Measurements from ENCODE around the gene RXFP4. TPM values are rescaled to one million over a fixed set of nuclear protein-coding genes. Genes with fewer than 3 reads are reported as not detected.

The RXFP4 gene
- total RNA-seq, 1 experiment from 2014 or later = not detected

DNA sequence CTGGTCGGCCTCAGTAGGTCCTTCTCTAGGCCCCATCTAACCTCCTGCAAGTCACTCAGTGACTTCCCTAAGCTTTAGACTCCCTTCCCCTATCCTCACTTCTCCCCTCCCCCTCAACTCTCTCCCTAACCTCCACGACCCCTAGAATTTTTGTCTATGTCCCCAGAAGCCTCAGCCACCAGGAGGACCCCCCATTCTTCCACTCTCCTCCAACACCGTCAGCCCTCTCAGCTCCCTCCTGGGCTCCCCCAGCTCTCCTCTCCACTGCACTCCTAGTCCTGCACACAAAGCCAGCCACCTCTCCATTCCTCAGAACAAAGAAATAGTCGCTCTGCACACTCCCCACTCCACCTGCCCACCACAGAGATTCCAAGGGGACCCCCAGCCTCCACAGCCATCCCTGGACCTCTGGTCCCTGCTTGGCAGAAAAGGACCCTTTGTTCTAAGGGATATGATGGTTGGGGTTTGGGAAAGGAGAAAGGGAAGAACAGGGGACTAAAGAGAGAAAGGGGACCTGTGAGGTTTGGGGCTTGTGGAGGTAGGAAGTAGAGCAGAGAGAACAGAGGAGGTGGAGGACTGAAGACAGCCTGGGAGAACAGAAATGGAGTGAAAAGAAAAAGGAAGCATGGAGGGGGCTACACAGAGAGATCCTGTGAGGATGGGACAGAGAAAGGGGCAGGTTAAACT, 34.1 kb downstream of the RXFP4 start:
- TF ChIP-seq, protein P1, sequence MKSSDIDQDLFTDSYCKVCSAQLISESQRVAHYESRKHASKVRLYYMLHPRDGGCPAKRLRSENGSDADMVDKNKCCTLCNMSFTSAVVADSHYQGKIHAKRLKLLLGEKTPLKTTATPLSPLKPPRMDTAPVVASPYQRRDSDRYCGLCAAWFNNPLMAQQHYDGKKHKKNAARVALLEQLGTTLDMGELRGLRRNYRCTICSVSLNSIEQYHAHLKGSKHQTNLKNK (CRISPR knock-in tag; IDR thresholded peaks at IDR 0.05) = no peak
- no peak for TF ChIP-seq AFF4 (CRISPR knock-in tag; IDR thresholded peaks at IDR 0.05; ENCODE audit: borderline replicate concordance)
- TF ChIP-seq JAZF1 (CRISPR knock-in tag; IDR thresholded peaks at IDR 0.05) = no peak
- TF ChIP-seq, protein P2, sequence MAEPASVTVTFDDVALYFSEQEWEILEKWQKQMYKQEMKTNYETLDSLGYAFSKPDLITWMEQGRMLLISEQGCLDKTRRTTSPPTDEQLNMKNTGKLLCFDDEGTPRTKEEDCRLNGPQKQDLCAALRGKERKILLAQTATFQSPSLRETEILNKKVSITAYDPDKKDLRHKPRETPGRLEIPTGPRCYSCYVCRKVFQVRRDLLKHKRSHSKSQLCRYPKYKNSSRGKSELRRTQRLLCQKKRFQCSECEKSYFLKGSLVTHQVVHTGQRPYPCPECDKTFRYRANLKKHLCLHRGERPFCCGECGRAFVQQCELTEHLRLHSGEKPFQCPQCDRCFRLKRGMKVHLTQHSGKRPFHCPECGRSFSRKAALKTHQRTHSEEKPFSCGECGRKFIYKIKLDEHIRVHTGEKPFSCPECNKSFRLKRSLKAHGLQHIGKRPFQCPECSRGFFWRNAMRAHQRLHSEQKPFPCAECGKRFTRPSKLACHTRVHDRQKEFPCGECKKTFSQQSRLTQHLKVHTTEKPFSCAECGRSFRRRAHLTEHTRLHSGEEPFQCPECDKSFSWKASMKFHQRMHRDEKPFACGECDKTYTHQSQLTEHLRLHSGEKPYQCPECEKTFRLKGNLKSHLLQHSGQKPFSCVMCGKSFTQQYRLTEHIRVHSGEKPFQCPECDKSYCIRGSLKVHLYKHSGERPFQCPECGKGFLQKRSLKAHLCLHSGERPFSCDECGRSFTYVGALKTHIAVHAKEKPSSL (CRISPR knock-in tag; conservative IDR thresholded peaks at IDR 0.05) = no peak
- 0 out of 2 replicates have a peak, but pooled peaks have one; percentile 26 for TF ChIP-seq TEAD1 (CRISPR knock-in tag; IDR thresholded peaks at IDR 0.05)
- TF ChIP-seq TCF7 (CRISPR knock-in tag; IDR thresholded peaks at IDR 0.05; ENCODE audit: low read depth) = no peak
- Mint-ChIP-seq H3K9me3 (no peaks in the 10 kb centered on the region), H3K4me1 (peaks cover 77% of the 10 kb centered on the region), H3K4me3 (peak overlapping the region; percentile 95), H3K36me3 (no peaks in the 10 kb centered on the region; the same call in none of the 2 replicates), H3K27ac (peak overlapping the region; percentile 30; the same call in 1 of the 2 replicates), H3K27me3 (ENCODE audit: low read depth) (no peaks in the 10 kb centered on the region)
- CTCF ChIA-PET = interaction anchor here (0.6 to 7.2 kb wide), 19 partner anchors 8 to 250 kb away, joined by 3 to 122 read pairs (median 6); partner anchors contain the start of genes RAB25 and UBQLN4
- ATAC-seq (no peak), DNase-seq (ENCODE audit: low spot score) (no peak)
- POLR2A ChIA-PET = interaction anchor here (0.9 to 4.4 kb wide), 7 partner anchors 8 to 86 kb away, joined by 3 to 40 read pairs (median 6); partner anchors contain the start of genes KHDC4 and RAB25

- CTCF ChIA-PET = interaction anchor here (0.6 to 7.2 kb wide), 20 partner anchors 8 to 249 kb away, joined by 3 to 122 read pairs (median 6); partner anchors contain the start of genes RAB25 and UBQLN4
- H3K4me1 Mint-ChIP-seq = peaks cover 77% of the 10 kb centered on the region
- no peak overlapping the region for H3K27ac Mint-ChIP-seq
- DNase-seq (ENCODE audit: low spot score) = peak; percentile 41
- ATAC-seq = peak; percentile 43
- no peaks in the 10 kb centered on the region for H3K27me3 Mint-ChIP-seq (ENCODE audit: low read depth)
- TF ChIP-seq TEAD1 (CRISPR knock-in tag; IDR thresholded peaks at IDR 0.05) (0 out of 2 replicates have a peak, but pooled peaks have one; percentile 6), ESRRA (CRISPR knock-in tag; IDR thresholded peaks at IDR 0.05; ENCODE audit: borderline replicate concordance) (no peak)
- no peaks in the 10 kb centered on the region; the same call in none of the 2 replicates for H3K36me3 Mint-ChIP-seq
- no peaks in the 10 kb centered on the region for H3K9me3 Mint-ChIP-seq
- POLR2A ChIA-PET = interaction anchor here (0.6 to 4.4 kb wide), 11 partner anchors 7 to 703 kb away, joined by 3 to 40 read pairs (median 4); partner anchors contain the start of genes KHDC4, PAQR6 and RAB25
- H3K4me3 Mint-ChIP-seq = peak overlapping the region; percentile 95
Observed at GRCh38 chr1:155976062-155976912, 34.8 kb downstream of the RXFP4 start.

DNA sequence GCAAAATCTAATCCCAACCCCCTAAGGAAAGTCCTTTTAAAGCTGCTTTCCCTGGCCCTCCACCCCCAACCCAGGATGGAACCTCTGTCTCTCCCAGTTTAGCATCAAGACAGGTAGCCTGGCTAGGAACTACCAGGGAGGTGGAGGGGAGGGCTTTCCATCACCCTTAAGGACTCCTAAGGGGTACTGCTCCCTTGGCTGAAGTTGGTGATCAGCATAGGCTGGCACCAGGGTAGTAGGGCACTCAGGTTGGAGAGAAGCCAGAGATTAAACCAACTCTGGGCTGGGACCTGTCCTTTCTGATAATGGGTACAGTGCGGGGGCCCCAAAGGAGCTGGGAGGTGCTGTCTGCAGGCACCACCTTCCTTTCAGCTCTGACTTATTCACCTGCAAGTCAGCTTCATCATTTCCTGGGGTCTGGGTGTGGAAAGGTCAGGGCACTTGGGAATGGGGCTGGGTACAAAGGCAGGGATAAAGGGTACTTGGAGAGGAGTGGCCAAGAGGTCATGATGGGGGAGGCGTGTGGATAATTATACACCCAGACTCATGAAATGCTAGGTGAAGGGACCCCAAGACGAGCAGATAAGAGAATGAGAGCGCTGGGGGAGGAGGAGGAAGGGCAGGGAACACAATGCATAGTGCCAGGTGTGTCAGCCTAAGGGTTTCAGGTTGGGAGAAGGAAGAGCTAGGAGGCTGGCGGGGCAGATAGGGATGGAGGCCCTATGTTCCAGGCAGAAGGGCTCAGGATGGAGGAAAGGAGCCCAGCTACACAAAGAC, 35.7 kb downstream of the RXFP4 start:
- ATAC-seq = peak; percentile 2; the same call in 1 of the 2 replicates
- ChIA-PET POLR2A (interaction anchor here (0.5 to 4.4 kb wide), 14 partner anchors 7 to 271 kb away, joined by 3 to 40 read pairs (median 4); partner anchors contain the start of genes KHDC4, MEX3A, PAQR6 and RAB25), CTCF (interaction anchor here (0.6 to 7.2 kb wide), 19 partner anchors 9 to 164 kb away, joined by 3 to 122 read pairs (median 6); partner anchors contain the start of genes KHDC4, LAMTOR2, RAB25 and UBQLN4)
- Mint-ChIP-seq H3K27me3 (ENCODE audit: low read depth) (no peaks in the 10 kb centered on the region), H3K9me3 (no peaks in the 10 kb centered on the region), H3K27ac (peak overlapping the region; percentile 92), H3K36me3 (no peaks in the 10 kb centered on the region; the same call in none of the 2 replicates), H3K4me1 (peaks cover 78% of the 10 kb centered on the region), H3K4me3 (peak overlapping the region; percentile 95)
- no peak for DNase-seq (ENCODE audit: low spot score)
- TF ChIP-seq ATF3 (CRISPR knock-in tag; conservative IDR thresholded peaks at IDR 0.05) = no peak
- TF ChIP-seq CBFB (CRISPR knock-in tag; IDR thresholded peaks at IDR 0.05; ENCODE audit: low read depth) = no peak
- no peak for TF ChIP-seq FOXP1 (CRISPR knock-in tag; IDR thresholded peaks at IDR 0.05; ENCODE audit: borderline replicate concordance)
- TF ChIP-seq FOXJ3 (CRISPR knock-in tag; IDR thresholded peaks at IDR 0.05; ENCODE audit: borderline replicate concordance) = no peak
- TF ChIP-seq RELA (CRISPR knock-in tag; IDR thresholded peaks at IDR 0.05; ENCODE audit: borderline replicate concordance) = no peak
- TF ChIP-seq NR3C1 (CRISPR knock-in tag; conservative IDR thresholded peaks at IDR 0.05; ENCODE audit: low read depth) = no peak
- no peak for TF ChIP-seq TEAD4 (CRISPR knock-in tag; IDR thresholded peaks at IDR 0.05)
- TF ChIP-seq TCF7 (CRISPR knock-in tag; IDR thresholded peaks at IDR 0.05; ENCODE audit: low read depth) = no peak

All from WTC11 (cell line).